ENCODE results near the gene WNT7B.

GRCh38 chr22:45942344-45942743 lies 34.6 kb downstream of the WNT7B start:
- TF ChIP-seq MAFK (IDR thresholded peaks at IDR 0.05; ENCODE audit: low read depth, low read length) (no peak), CHD1 (IDR thresholded peaks at IDR 0.05; ENCODE audit: low read depth, low read length) (no peak), TBP (IDR thresholded peaks at IDR 0.05; ENCODE audit: low read depth, low read length) (no peak), EZH2 (IDR thresholded peaks at IDR 0.05; ENCODE audit: low read depth, low read length, severe bottlenecking) (no peak), CHD2 (IDR thresholded peaks at IDR 0.05; ENCODE audit: low read length) (no peak), POLR2A (IDR thresholded peaks at IDR 0.05; ENCODE audit: control extremely low read depth in 1 of 2, low read depth in 2 of 2, low read length in 2 of 2) (no peak), CTCF (IDR thresholded peaks at IDR 0.05; ENCODE audit: control extremely low read depth in 1 of 3, insufficient read depth in 1 of 3, low read depth in 1 of 3, low read length in 3 of 3) (no peak), MAX (IDR thresholded peaks at IDR 0.05) (no peak), JUN (IDR thresholded peaks at IDR 0.05; ENCODE audit: low read depth, low read length) (no peak)
